CD4-positive, alpha-beta T cell treated with Interleukin-4 for 4 hours (primary cell): ENCODE data around the gene TMEM140.

ENCODE experiments used
- DNase-seq: peaks from one replicate; pipeline ENCODE4 v3.0.0-alpha.2; 2020

Gene TMEM140

GRCh38 chr7:135177028-135177696 lies 29.3 kb downstream of the TMEM140 start:
- no peak for DNase-seq

- no peak for DNase-seq
Measured at GRCh38 chr7:135178364-135178763, 30.5 kb downstream of the TMEM140 start.

GRCh38 chr7:135179321-135179925 lies 31.6 kb downstream of the TMEM140 start:
- no peak for DNase-seq

GRCh38 chr7:135180122-135180521 lies 32.2 kb downstream of the TMEM140 start:
- no peak for DNase-seq

- DNase-seq: no peak
Measured at GRCh38 chr7:135181261-135181928, 33.5 kb downstream of the TMEM140 start.

GRCh38 chr7:135181929-135182678 lies 34.2 kb downstream of the TMEM140 start:
- no peak for DNase-seq

- DNase-seq: no peak
Measured at GRCh38 chr7:135183478-135183877, 35.6 kb downstream of the TMEM140 start.

GRCh38 chr7:135184254-135184841 lies 36.5 kb downstream of the TMEM140 start:
- DNase-seq: no peak

- no peak for DNase-seq
Measured at GRCh38 chr7:135185471-135186260, 37.8 kb downstream of the TMEM140 start.

- DNase-seq: no peak
Measured at GRCh38 chr7:135186261-135186540, 38.3 kb downstream of the TMEM140 start.

- DNase-seq: no peak
Measured at GRCh38 chr7:135186841-135187253, 39.0 kb downstream of the TMEM140 start.

- no peak for DNase-seq
Measured at GRCh38 chr7:135188298-135188984, 40.6 kb downstream of the TMEM140 start.

- no peak for DNase-seq
Measured at GRCh38 chr7:135189221-135189662, 41.4 kb downstream of the TMEM140 start.

GRCh38 chr7:135189961-135190360 lies 42.1 kb downstream of the TMEM140 start:
- DNase-seq: no peak

GRCh38 chr7:135190703-135191102 lies 42.8 kb downstream of the TMEM140 start:
- DNase-seq: no peak

GRCh38 chr7:135192914-135193536 lies 45.2 kb downstream of the TMEM140 start:
- no peak for DNase-seq

GRCh38 chr7:135193615-135194081 lies 45.8 kb downstream of the TMEM140 start:
- DNase-seq: no peak

- no peak for DNase-seq
Measured at GRCh38 chr7:135194494-135195095, 46.7 kb downstream of the TMEM140 start.

GRCh38 chr7:135195156-135195555 lies 47.3 kb downstream of the TMEM140 start:
- no peak for DNase-seq

GRCh38 chr7:135195968-135196629 lies 48.2 kb downstream of the TMEM140 start:
- DNase-seq: no peak
